ENCODE data around the gene PPP1R3D. TPM values are rescaled to one million over a fixed set of nuclear protein-coding genes. Genes with fewer than 3 reads are reported as not detected.

PPP1R3D gene
- total and polyA plus RNA-seq, 7 donors, result 2.0 to 14.7 (median 5.3) TPM

DNA sequence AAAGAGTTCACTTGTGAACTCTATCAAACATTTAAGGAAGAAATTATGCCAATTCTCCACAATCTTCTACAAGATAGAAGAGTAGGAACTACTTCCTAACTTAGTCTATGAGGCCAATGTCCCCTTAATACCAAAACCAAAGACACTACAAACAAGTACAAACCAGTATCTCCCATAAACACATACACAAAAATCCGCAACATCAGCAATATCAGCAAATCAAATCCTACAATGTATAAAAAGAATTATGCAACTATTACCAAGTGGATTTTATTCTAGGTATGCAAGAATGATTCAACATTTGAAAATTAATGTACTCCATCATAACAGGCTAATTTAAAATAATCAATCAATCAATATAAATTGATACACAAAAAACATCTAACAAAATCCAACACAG is 52.1 kb downstream of the PPP1R3D start:
- DNase-seq (no peak), ATAC-seq (no peak)
- H3K4me1 ChIP-seq, result no peaks in the 10 kb centered on the region
- H3K9me3 ChIP-seq, result no peaks in the 10 kb centered on the region
- intact Hi-C loops (cut with DNase I), result no loop called here
- H3K27ac ChIP-seq, result no peak overlapping the region
- H3K27me3 ChIP-seq (ENCODE audit: insufficient read depth in 3 of 3, low read length in 2 of 3), result no peaks in the 10 kb centered on the region
- no peak overlapping the region for H3K4me3 ChIP-seq
- H3K36me3 ChIP-seq (ENCODE audit: insufficient read depth in 1 of 2, low read depth in 1 of 2), result no peaks in the 10 kb centered on the region
- WGBS, 3 donors, result 95 to 99% (median 96%) methylated on average over 1 of the region's 1 CpG
- TF ChIP-seq, protein P1, sequence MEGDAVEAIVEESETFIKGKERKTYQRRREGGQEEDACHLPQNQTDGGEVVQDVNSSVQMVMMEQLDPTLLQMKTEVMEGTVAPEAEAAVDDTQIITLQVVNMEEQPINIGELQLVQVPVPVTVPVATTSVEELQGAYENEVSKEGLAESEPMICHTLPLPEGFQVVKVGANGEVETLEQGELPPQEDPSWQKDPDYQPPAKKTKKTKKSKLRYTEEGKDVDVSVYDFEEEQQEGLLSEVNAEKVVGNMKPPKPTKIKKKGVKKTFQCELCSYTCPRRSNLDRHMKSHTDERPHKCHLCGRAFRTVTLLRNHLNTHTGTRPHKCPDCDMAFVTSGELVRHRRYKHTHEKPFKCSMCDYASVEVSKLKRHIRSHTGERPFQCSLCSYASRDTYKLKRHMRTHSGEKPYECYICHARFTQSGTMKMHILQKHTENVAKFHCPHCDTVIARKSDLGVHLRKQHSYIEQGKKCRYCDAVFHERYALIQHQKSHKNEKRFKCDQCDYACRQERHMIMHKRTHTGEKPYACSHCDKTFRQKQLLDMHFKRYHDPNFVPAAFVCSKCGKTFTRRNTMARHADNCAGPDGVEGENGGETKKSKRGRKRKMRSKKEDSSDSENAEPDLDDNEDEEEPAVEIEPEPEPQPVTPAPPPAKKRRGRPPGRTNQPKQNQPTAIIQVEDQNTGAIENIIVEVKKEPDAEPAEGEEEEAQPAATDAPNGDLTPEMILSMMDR (IDR thresholded peaks at IDR 0.05), result no peak

Other genes with a start within 250 kb of the PPP1R3D start
- gene SYCP2, start 6.7 kb downstream of the PPP1R3D start, total RNA-seq, result 1 to 10 TPM in 1 of 4 donors, under 1 TPM in 3; 0.49 to 1.1 (median 0.79) TPM
- under 1 TPM; 0.29 to 0.42 (median 0.30) TPM for gene SYCP2, start 6.7 kb downstream of the PPP1R3D start, polyA plus RNA-seq
- gene FAM217B, start 84 bp upstream of the PPP1R3D start, total RNA-seq, result 10 to 100 TPM in 1 of 4 donors, 1 to 10 TPM in 3; 6.5 to 29.2 (median 6.9) TPM
- 10 to 100 TPM in 1 of 3 donors, 1 to 10 TPM in 2; 1.9 to 19.8 (median 2.2) TPM for gene FAM217B, start 84 bp upstream of the PPP1R3D start, polyA plus RNA-seq
- under 1 TPM; 0.22 to 0.77 (median 0.35) TPM for gene CDH26, start 18.1 kb upstream of the PPP1R3D start, total RNA-seq
- under 1 TPM; 0.18 to 0.62 (median 0.32) TPM for gene CDH26, start 18.1 kb upstream of the PPP1R3D start, polyA plus RNA-seq

All from psoas muscle (tissue), 8 donors.